Endothelial cell of umbilical vein (primary cell): ENCODE results near the gene WBP2NL. TPM values are rescaled to one million over a fixed set of nuclear protein-coding genes. Genes with fewer than 3 reads are reported as not detected.

Experiments used
- BruUV-seq: library from RNA; stranded (reverse); fragments of 400-500 nt; replicated peaks from 2 replicates; lab custom pipeline; 2021; lab: Mats Ljungman, UMichigan
- CTCF ChIA-PET: fragments of 300-600, 350-600 bp; sonication (Branson Sonifier 250); formaldehyde crosslinking; loops from one replicate; lab custom pipeline; 2021; ENCODE audit warnings: antibody characterized with exemption, inconsistent platforms; lab: Charles Lee
- POLR2A ChIA-PET: fragments of 300-600, 350-600 bp; sonication (Branson Sonifier 250); formaldehyde crosslinking; loops from one replicate; lab custom pipeline; 2021; ENCODE audit warnings: antibody characterized with exemption, inconsistent platforms; lab: Charles Lee
- DNase-seq: peaks from one replicate; pipeline ENCODE4 v3.0.0-alpha.2; 2011; ENCODE audit warnings: low read depth, low spot score
- FAIRE-seq: peaks from 2 replicates; lab custom pipeline; 2011; peaks lifted over from hg19 to GRCh38; lab: Jason Lieb, UNC
- H2AFZ ChIP-seq: 2 replicates; pipeline ENCODE4 v1.6.0; 2012; ENCODE audit warnings: low read depth, low read length, control low read depth, inconsistent platforms
- H3K27ac ChIP-seq: 2 replicates; pipeline ENCODE4 v1.5.1; 2011; ENCODE audit warnings: low read depth, mild to moderate bottlenecking, control low read depth, low read length, moderate library complexity; ENCODE audit not compliant: insufficient read depth
- H3K27me3 ChIP-seq, 2 experiments: 2 replicates each; pipeline versions ENCODE4 v1.6.0 to v1.6.1; 2011; ENCODE audit warnings: low read length in 2 of 2, mixed read lengths in 1 of 2; ENCODE audit not compliant: control insufficient read depth in 2 of 2, insufficient read depth in 2 of 2
- H3K36me3 ChIP-seq, 2 experiments: 2 replicates in 1 of 2; 3 replicates in 1 of 2; pipeline ENCODE4 v1.5.1; 2011; ENCODE audit warnings: low read length in 2 of 2, mild to moderate bottlenecking in 1 of 2, moderate library complexity in 1 of 2; ENCODE audit not compliant: control insufficient read depth in 2 of 2, insufficient read depth in 2 of 2; ENCODE audit errors: extremely low read depth in 1 of 2
- H3K4me1 ChIP-seq: 3 replicates; pipeline ENCODE4 v1.5.1; 2011; ENCODE audit warnings: mild to moderate bottlenecking, low read length; ENCODE audit not compliant: control insufficient read depth, insufficient read depth; ENCODE audit errors: extremely low read depth
- H3K4me2 ChIP-seq: 2 replicates; pipeline ENCODE4 v1.6.1; 2011; ENCODE audit warnings: low read length, control low read depth, mixed read lengths; ENCODE audit not compliant: insufficient read depth
- H3K4me3 ChIP-seq, 3 experiments: fragments of 200-600 bp in 1 of 3; sonication (generic), shearing (Covaris generic) in 1 of 3; replicated peaks in 1 of 3; 2 replicates each; pipeline ENCODE4 v1.5.1; 2011 to 2016; ENCODE audit warnings: control low read depth in 3 of 3, low read length in 3 of 3, mild to moderate bottlenecking in 2 of 3, inconsistent platforms in 1 of 3, low read depth in 1 of 3, moderate library complexity in 1 of 3; ENCODE audit not compliant: insufficient read depth in 1 of 3
- H3K79me2 ChIP-seq: 2 replicates; pipeline ENCODE4 v1.6.0; 2012; ENCODE audit warnings: low read length, inconsistent platforms; ENCODE audit not compliant: control insufficient read depth, insufficient read depth
- H3K9ac ChIP-seq: replicated peaks from 2 replicates; pipeline ENCODE3; 2011; ENCODE audit warnings: low read length, control low read depth; ENCODE audit not compliant: insufficient read depth; ENCODE audit errors: extremely low read depth
- H3K9me1 ChIP-seq: replicated peaks from 3 replicates; pipeline ENCODE4 v1.6.0; 2011; ENCODE audit warnings: mild to moderate bottlenecking, low read length; ENCODE audit not compliant: control insufficient read depth, insufficient read depth; ENCODE audit errors: extremely low read depth
- H3K9me3 ChIP-seq: replicated peaks from 2 replicates; pipeline ENCODE4 v1.5.1; 2012; ENCODE audit warnings: low read length, inconsistent platforms; ENCODE audit not compliant: control insufficient read depth, insufficient read depth
- H4K20me1 ChIP-seq: replicated peaks from 2 replicates; pipeline ENCODE3; 2011; ENCODE audit warnings: mild to moderate bottlenecking, low read length; ENCODE audit not compliant: control insufficient read depth, insufficient read depth; ENCODE audit errors: extremely low read depth
- EZH2 ChIP-seq: IDR thresholded peaks from 2 replicates; pipeline ENCODE4 v1.6.1; 2012; ENCODE audit warnings: borderline replicate concordance, low read depth, mild to moderate bottlenecking, moderate library complexity, low read length, inconsistent platforms; ENCODE audit not compliant: severe bottlenecking
- FOS ChIP-seq: IDR thresholded peaks from 2 replicates; pipeline ENCODE4 v1.6.1; 2011; ENCODE audit warnings: mild to moderate bottlenecking, low read length, moderate library complexity, borderline replicate concordance; ENCODE audit not compliant: insufficient read depth
- GATA2 ChIP-seq: IDR thresholded peaks from 2 replicates; pipeline ENCODE4 v1.7.0; 2011; ENCODE audit warnings: low read depth, mild to moderate bottlenecking, moderate library complexity, mixed read lengths, low read length; ENCODE audit not compliant: insufficient read length, insufficient read depth
- JUN ChIP-seq: IDR thresholded peaks from 2 replicates; pipeline ENCODE4 v1.6.1; 2011; ENCODE audit warnings: borderline replicate concordance, low read depth; ENCODE audit not compliant: insufficient read length, insufficient read depth
- MYC ChIP-seq: IDR thresholded peaks from one replicate; pipeline ENCODE4 v1.6.1; 2011; ENCODE audit warnings: mild to moderate bottlenecking, low read depth, low read length
- POLR2A ChIP-seq: IDR thresholded peaks from 2 replicates; pipeline ENCODE4 v1.6.1; 2012; ENCODE audit warnings: low read depth, mild to moderate bottlenecking, control low read depth, low read length
- POLR2AphosphoS5 ChIP-seq: IDR thresholded peaks from 2 replicates; pipeline ENCODE4 v1.6.1; 2012; ENCODE audit warnings: low read depth, mild to moderate bottlenecking, control low read depth, low read length, moderate library complexity; ENCODE audit not compliant: insufficient read depth
- dilution Hi-C: fragments of 300-500 bp; cut with MboI; formaldehyde crosslinking; loops from one replicate; pipeline ENCODE4 v1.15.0; 2019; ENCODE audit warnings: low sequenced_read_pairs; ENCODE audit not compliant: extremely low pct_ligation_motif_present
- intact Hi-C: fragments of 100-400 bp; cut with micrococcal nuclease; formaldehyde crosslinking; loops from one replicate; pipeline ENCODE4 v1.10.0; 2022
- polyA plus RNA-seq, 4 experiments: library from polyadenylated mRNA; depleted of rRNA in 3 of 4; stranded (reverse) in 3 of 4; unstranded in 1 of 4; fragments of >200 nt; gene quantifications; 2 replicates each; pipeline versions ENCODE4 v1.2.1 to v1.2.3, GENCODE V29; 2011 to 2012; ENCODE audit warnings: missing spikeins in 1 of 4
- total RNA-seq: library from RNA; stranded (reverse); gene quantifications from 2 replicates; pipeline ENCODE4 v1.2.3, GENCODE V29; 2021
- TF ChIP-seq, protein P1 (sequence below), 2 donors: IDR thresholded peaks; 1 replicate in 1 of 2; 2 replicates in 1 of 2; pipeline ENCODE4 v1.5.1; 2011; ENCODE audit warnings: low read length in 2 of 2, mild to moderate bottlenecking in 2 of 2, moderate library complexity in 2 of 2, control low read depth in 1 of 2, inconsistent platforms in 1 of 2, low read depth in 1 of 2; ENCODE audit not compliant: insufficient read depth in 1 of 2; ENCODE audit errors: extremely low read depth in 1 of 2
- TF ChIP-seq, protein P2 (sequence below): IDR thresholded peaks from 2 replicates; pipeline ENCODE4 v1.6.1; 2011; ENCODE audit not compliant: insufficient read depth, insufficient read length

The WBP2NL gene
- total and polyA plus RNA-seq, 2 donors (not counting 3 experiments of a cell fraction or from before 2014, with no cell fraction given) = 0.08 to 0.27 TPM

DNA sequence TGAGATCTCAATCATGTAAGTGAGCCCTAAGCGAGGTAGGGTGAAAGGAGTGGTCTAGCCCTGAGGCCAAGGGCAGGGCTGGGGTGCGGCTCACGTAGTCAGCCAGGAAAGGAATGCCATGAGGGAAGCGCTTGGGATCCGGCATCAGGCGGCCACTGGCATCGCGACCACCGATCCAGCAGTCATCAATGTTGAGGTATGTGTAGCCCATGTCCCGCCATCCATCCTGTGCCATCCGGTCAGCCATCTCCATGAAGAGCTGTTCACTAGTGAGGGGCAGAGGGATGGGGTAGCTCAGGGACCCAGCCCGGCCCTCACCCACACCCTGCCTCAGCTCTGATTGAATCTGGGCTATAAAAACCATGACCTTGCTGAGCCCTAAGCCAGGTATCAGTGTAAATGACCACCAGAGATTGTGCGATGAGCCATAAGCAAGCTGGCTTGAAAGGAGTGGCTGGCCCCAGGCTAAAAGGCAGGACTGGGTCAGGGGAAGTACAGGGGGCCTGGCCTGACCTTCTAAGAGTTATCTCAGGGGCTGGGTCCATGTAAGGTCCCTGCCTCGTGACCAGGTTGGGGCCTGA is 69.2 kb downstream of the WBP2NL start:
- no peak for FAIRE-seq
- Histone ChIP-seq H3K4me3 (no peak overlapping the region), H3K9ac (no peak overlapping the region), H3K4me1 (peaks cover 13% of the 10 kb centered on the region), H3K27ac (no peak overlapping the region), H3K9me1 (no peaks in the 10 kb centered on the region), H3K9me3 (no peaks in the 10 kb centered on the region), H2AFZ (no peak overlapping the region), H4K20me1 (no peaks in the 10 kb centered on the region), H3K27me3 (no peaks in the 10 kb centered on the region), H3K4me2 (no peak overlapping the region), H3K36me3 (no peaks in the 10 kb centered on the region), H3K79me2 (peaks cover 2% of the 10 kb centered on the region)
- DNase-seq = no peak
- TF ChIP-seq, protein P1, sequence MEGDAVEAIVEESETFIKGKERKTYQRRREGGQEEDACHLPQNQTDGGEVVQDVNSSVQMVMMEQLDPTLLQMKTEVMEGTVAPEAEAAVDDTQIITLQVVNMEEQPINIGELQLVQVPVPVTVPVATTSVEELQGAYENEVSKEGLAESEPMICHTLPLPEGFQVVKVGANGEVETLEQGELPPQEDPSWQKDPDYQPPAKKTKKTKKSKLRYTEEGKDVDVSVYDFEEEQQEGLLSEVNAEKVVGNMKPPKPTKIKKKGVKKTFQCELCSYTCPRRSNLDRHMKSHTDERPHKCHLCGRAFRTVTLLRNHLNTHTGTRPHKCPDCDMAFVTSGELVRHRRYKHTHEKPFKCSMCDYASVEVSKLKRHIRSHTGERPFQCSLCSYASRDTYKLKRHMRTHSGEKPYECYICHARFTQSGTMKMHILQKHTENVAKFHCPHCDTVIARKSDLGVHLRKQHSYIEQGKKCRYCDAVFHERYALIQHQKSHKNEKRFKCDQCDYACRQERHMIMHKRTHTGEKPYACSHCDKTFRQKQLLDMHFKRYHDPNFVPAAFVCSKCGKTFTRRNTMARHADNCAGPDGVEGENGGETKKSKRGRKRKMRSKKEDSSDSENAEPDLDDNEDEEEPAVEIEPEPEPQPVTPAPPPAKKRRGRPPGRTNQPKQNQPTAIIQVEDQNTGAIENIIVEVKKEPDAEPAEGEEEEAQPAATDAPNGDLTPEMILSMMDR (IDR thresholded peaks at IDR 0.05; ENCODE audit: extremely low read depth in 1 of 2, insufficient read depth in 1 of 2, low read depth in 1 of 2, low read length in 2 of 2) = no peak
- no peak for TF ChIP-seq FOS
- TF ChIP-seq JUN = no peak
- TF ChIP-seq GATA2 = no peak
- TF ChIP-seq POLR2AphosphoS5 = no peak
- TF ChIP-seq MYC = no peak
- TF ChIP-seq, protein P2, sequence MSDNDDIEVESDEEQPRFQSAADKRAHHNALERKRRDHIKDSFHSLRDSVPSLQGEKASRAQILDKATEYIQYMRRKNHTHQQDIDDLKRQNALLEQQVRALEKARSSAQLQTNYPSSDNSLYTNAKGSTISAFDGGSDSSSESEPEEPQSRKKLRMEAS = no peak
- no peak for TF ChIP-seq POLR2A
- no peak for TF ChIP-seq EZH2
- dilution Hi-C loops = no loop called here
- intact Hi-C loops = no loop called here
- BruUV-seq = no TSS peak
- ChIA-PET CTCF (no interaction called here), POLR2A (no interaction called here)
